ENCODE data around the gene VRK3.
"Not testable (repeated sequence)": the region's sequence is repeated elsewhere in the genome, so short reads cannot be mapped to it uniquely, and the experiment has no call there.

The VRK3 gene, protein sequence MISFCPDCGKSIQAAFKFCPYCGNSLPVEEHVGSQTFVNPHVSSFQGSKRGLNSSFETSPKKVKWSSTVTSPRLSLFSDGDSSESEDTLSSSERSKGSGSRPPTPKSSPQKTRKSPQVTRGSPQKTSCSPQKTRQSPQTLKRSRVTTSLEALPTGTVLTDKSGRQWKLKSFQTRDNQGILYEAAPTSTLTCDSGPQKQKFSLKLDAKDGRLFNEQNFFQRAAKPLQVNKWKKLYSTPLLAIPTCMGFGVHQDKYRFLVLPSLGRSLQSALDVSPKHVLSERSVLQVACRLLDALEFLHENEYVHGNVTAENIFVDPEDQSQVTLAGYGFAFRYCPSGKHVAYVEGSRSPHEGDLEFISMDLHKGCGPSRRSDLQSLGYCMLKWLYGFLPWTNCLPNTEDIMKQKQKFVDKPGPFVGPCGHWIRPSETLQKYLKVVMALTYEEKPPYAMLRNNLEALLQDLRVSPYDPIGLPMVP

GRCh38 chr19:50025022-50025793, at the start of gene VRK3:
Gene VRK3, minus strand, starts transcription at chr19:50025372. Its CDS starts 9,210 bp downstream, at chr19:50016162.
- peak; percentile 96 for DNase-seq (ENCODE audit: low read depth)

GRCh38 chr19:50068382-50068781, 43.2 kb upstream of the VRK3 start:
- DNase-seq (ENCODE audit: low read depth): not testable (repeated sequence)

DNA sequence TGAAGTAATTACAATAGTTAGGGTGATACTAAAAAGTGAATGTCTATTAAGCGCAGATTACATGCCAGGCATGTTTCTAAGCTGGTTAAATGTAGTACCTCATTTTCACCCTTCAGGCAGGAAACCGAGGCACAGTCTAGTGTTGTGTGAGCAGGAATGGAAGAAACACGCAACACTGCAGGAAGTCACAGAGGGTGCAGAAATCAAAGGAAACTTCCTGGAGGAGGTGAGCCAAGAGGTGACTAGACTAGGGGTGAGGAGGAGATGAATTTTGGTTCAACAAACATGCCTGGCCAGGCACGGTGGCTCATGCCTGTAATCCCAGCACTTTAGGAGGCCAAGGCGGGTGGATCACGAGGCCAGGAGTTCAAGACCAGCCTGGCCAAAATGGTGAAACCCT, 42.4 kb upstream of the VRK3 start:
- no peak for DNase-seq (ENCODE audit: low read depth)

DNA sequence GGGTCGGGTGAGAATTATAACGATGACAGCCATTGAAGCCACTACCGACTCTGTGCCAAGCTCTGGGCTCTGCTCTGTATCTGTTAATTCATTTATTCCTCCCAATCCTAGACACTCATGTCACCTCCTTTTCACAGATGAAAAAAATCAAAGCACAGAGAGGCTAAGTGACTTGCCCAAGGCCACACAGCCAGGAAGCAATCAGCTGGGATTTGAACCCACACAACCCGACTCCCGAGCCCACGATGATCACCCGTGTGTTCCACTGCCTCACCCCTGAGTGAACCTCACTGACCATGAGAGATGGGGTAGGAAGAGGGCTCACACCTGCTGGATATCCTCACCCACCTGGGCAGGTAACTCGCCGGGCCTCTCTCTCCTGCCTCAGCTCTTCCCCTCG, 40.8 kb upstream of the VRK3 start:
- no peak for DNase-seq (ENCODE audit: low read depth)

GRCh38 chr19:50061650-50062049, 36.5 kb upstream of the VRK3 start:
- DNase-seq (ENCODE audit: low read depth): no peak

DNA sequence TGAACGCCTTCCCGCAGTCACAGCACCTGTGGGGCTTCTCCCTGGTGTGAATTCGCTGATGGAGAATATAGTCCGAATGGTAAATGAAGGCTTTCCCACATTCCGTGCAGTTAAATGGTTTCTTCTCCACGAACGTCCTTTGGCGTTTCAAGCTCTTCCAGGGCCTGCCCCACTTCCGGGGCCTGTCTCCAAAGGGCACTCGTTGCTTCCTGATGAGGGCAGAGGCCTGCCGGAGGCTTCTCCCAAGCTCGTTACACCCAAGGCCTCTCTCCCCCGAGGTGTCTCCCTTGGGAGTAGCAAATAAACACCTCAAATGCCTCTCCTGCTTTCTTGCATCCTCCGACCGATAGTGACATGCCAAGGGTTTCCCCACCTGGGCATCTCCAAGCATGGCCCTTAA, 34.9 kb upstream of the VRK3 start:
- DNase-seq (ENCODE audit: low read depth): no peak

GRCh38 chr19:50059045-50059444, 33.9 kb upstream of the VRK3 start:
- no peak for DNase-seq (ENCODE audit: low read depth)

DNA sequence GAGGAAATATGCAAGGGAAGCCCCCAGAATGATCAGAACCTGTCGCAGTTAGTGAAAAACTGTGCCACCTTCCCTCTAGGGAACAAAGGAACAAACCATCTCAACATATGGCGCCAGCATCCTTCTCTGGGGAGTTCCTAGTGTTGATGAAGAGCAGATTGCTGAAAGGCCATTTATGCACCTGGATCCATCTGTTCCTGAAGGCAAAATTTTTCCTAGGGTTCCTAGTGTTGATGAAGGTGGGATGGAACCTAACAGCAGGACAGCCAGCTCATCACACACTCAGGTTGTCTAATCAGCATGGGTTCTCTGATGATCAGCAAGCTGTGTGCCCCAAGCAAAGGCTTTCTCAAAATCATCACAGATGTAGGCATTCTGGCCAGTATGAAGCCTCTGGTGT, 33.3 kb upstream of the VRK3 start:
- DNase-seq (ENCODE audit: low read depth): no peak

DNA sequence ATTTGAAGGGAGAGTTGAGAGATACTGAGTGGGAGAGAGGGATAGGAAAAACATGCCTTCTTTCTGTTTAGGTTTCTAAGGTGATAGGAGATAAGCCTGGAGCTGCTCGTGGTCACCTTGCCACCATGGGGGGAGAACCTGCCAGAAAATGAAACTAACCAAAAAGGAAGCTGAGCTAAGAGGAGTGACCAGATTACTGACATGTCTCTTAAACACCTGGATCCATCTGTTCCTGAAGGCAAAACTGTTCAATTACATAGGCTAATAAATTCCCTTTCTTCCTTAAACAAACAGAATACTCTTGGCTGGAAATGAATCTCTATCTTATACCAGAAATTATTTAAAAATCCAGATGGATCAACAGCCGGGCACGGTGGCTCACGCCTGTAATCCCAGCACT, 27.9 kb upstream of the VRK3 start:
- no peak for DNase-seq (ENCODE audit: low read depth)

DNA sequence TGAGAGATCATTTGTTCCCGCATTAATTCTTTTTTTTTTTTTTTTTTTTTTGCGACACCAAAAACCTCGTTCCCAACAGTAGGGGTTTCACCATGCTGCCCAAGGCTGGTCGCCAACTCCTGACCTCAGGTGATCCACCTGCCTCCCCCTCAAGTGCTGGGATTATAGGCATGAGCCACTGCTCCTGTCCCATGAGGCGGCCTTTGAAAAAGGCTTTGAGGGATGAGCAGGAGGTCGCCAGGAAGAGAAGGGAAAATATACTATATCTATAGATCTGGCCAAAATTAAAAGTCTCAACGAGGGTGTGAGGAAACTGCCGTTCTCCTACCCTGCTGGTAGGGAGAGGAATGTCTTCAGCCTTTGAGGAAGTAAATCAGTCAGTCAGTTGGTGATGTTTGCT, 26.8 kb upstream of the VRK3 start:
- DNase-seq (ENCODE audit: low read depth): no peak

- not testable (repeated sequence) for DNase-seq (ENCODE audit: low read depth)
Observed at GRCh38 chr19:50051228-50051895, 26.2 kb upstream of the VRK3 start.

DNA sequence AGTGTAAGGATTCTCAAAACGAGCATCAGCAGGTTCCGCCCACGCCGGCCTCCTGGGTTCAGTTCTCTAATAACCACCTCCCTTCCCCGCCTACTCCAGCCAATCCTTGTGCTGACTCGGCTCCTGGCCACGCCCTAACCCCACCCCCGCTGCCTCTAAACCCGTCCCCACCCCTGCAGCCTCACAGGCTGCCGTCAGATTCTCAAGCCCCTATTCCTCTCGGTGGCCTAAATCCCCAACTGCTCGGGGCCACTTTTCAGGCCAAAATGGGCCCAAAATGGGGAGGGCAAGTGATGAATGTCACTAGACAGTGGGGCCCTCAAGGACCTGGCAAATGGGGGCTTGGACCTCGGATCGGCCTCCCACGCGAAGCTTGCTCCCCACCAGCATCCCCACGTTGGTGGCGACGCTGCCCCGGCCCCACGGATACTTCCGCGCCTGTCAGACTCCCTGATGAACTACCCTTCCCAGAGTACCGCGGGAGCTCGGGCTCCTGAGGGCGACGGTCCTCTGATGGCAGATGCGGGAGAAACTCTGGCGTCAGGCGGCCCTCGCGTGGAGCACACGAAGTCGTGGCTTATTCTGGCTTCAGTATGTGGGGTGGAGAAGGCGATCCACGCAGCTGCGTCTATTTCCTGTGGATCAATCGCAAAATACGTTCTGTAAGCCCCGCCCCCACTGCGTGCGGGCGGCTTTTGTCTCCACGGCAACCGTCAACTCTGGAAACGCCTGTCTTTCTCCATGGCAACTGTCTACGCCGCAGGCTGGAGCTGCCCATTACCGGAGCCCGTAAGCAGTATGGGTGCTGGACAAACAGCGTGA, 25.4 kb upstream of the VRK3 start:
- DNase-seq (ENCODE audit: low read depth): peak; percentile 68

- no peak for DNase-seq (ENCODE audit: low read depth)
Observed at GRCh38 chr19:50047671-50048070, 22.5 kb upstream of the VRK3 start.

GRCh38 chr19:50046649-50047503, 21.7 kb upstream of the VRK3 start:
- peak; percentile 36 for DNase-seq (ENCODE audit: low read depth)

DNA sequence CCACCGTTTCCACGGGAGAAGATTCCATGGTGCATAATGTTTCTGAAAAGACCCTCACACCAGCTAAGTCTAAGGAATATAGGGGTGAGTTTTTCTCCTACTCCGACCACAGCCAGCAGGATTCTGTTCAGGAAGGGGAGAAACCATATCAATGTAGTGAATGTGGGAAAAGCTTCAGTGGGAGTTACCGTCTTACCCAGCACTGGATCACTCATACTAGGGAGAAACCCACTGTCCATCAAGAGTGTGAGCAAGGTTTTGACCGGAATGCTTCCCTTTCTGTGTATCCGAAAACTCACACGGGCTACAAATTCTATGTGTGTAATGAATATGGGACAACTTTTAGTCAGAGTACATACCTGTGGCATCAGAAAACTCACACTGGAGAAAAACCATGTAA, 19.8 kb upstream of the VRK3 start:
- DNase-seq (ENCODE audit: low read depth): no peak

DNA sequence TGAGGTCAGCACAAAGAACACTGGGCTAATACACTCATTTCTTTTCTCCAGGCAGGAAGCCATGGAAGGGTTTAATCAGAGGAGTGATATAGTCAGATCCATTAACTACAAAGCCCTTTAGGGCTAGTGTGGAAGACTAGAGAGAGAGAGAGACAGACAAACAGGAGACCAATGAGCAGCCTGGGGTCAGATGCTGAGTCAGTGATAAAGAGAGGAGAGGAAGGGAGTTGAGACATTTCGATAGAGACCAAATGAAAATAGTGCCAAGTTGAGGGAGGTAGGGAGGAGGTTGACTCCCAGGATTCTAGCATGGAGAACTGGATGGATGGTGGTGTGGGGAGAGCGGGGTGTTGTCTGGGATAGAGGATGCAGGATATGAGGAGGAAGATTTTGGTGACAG, 18.8 kb upstream of the VRK3 start:
- no peak for DNase-seq (ENCODE audit: low read depth)

DNA sequence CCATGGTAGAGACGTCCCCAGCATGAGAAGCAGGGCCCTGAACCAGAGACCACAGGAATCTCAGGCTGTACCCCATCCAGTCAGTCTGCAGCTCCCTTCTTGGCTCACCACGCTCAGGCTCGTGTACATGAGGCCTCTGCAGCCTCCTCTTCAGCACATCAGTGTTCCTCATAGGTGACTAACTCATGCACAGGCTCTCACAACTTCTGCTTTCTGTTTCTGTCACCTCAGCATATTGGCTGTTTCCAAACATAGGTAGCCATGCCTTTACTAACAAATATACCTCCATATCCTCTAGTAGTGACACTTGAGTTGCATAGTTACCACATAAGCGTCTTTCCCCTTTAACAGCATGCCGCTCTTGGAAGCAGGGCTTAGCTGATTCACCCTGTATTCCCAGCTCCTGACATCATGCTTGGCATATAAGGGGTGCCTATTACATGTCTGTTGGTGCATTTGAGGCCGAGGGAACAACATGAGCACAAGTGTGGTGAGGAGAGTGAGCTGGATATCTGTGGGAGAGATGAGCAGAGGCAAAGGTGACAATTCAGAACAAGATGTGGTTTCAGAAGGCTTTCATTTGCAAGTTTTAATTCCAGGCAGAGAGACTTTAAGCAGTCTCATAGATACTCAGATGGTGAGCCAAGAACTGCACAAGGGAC, 17.3 kb upstream of the VRK3 start:
- DNase-seq (ENCODE audit: low read depth): no peak

- no peak for DNase-seq (ENCODE audit: low read depth)
Observed at GRCh38 chr19:50040967-50041366, 15.8 kb upstream of the VRK3 start.

- no peak for DNase-seq (ENCODE audit: low read depth)
Observed at GRCh38 chr19:50039968-50040367, 14.8 kb upstream of the VRK3 start.

GRCh38 chr19:50036908-50037307, 11.7 kb upstream of the VRK3 start:
- DNase-seq (ENCODE audit: low read depth): no peak

Measured in stimulated activated CD8-positive, alpha-beta memory T cell treated with anti-CD3 and anti-CD28 coated beads, Interleukin-4, amount 100 ng/mL, for 24 hours (primary cell).